ENCODE data around the gene KIAA0513.

The KIAA0513 gene

GRCh38 chr16:85042167-85042526 lies 14.6 kb downstream of the KIAA0513 start:
- H3K4me3 ChIP-seq (ENCODE audit: low read length), result no peak overlapping the region
- TF ChIP-seq CTCF (IDR thresholded peaks at IDR 0.05; ENCODE audit: insufficient read depth, low read depth, low read length, missing control alignments), result no peak
- no peak for DNase-seq (ENCODE audit: low read depth)

DNA sequence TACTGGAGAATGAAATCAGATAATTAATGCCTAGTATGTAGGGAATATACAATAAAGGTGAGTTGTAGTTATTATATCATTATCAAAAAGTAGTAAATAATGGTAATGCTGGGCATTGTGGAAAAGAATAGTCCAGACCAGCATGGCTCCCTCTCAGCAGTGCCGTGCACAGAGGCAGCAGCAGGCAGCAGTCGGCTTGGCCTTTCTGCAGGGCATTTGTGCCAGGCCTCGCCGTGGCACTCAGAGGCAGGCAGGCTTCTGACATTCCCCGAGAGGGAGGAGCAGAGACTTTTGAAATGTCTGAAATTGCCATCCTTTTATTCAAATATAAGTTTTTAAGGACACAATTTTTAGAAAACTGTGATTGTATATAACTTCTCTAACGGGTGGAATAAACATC lies 15.0 kb downstream of the KIAA0513 start:
- no peak for DNase-seq (ENCODE audit: low read depth)
- H3K4me3 ChIP-seq (ENCODE audit: low read length), result no peak overlapping the region
- TF ChIP-seq CTCF (IDR thresholded peaks at IDR 0.05; ENCODE audit: insufficient read depth, low read depth, low read length, missing control alignments), result no peak

GRCh38 chr16:85045077-85045476 lies 17.5 kb downstream of the KIAA0513 start:
- no peak for DNase-seq (ENCODE audit: low read depth)
- no peak for TF ChIP-seq CTCF (IDR thresholded peaks at IDR 0.05; ENCODE audit: insufficient read depth, low read depth, low read length, missing control alignments)
- H3K4me3 ChIP-seq (ENCODE audit: low read length), result no peak overlapping the region

GRCh38 chr16:85045641-85046471 lies 18.3 kb downstream of the KIAA0513 start:
- no peak for DNase-seq (ENCODE audit: low read depth)
- no peak for TF ChIP-seq CTCF (IDR thresholded peaks at IDR 0.05; ENCODE audit: insufficient read depth, low read depth, low read length, missing control alignments)
- no peak overlapping the region for H3K4me3 ChIP-seq (ENCODE audit: low read length)

DNA sequence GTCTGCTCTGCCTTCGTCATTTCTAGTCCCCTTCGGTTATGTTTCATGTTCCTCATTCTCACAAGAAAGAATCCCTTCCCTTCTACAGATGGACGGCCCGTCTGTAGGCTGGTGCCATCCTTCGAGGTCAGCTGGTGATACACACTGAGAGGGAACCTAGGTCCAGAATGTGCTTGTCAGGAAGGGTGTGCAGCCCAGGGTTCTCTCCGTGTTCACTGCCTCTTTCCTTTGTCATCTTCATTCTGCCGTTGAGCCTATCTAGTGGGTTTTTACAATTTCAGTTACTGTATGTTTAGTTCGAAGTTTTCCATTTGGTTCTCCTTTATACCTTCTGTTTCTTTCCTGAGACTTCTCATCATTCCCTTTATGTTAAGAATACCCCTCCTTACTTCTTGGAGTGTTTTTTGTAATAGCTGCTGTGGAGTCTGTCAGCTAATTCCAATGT lies 18.9 kb downstream of the KIAA0513 start:
- H3K4me3 ChIP-seq (ENCODE audit: low read length), result no peak overlapping the region
- TF ChIP-seq CTCF (IDR thresholded peaks at IDR 0.05; ENCODE audit: insufficient read depth, low read depth, low read length, missing control alignments), result no peak

DNA sequence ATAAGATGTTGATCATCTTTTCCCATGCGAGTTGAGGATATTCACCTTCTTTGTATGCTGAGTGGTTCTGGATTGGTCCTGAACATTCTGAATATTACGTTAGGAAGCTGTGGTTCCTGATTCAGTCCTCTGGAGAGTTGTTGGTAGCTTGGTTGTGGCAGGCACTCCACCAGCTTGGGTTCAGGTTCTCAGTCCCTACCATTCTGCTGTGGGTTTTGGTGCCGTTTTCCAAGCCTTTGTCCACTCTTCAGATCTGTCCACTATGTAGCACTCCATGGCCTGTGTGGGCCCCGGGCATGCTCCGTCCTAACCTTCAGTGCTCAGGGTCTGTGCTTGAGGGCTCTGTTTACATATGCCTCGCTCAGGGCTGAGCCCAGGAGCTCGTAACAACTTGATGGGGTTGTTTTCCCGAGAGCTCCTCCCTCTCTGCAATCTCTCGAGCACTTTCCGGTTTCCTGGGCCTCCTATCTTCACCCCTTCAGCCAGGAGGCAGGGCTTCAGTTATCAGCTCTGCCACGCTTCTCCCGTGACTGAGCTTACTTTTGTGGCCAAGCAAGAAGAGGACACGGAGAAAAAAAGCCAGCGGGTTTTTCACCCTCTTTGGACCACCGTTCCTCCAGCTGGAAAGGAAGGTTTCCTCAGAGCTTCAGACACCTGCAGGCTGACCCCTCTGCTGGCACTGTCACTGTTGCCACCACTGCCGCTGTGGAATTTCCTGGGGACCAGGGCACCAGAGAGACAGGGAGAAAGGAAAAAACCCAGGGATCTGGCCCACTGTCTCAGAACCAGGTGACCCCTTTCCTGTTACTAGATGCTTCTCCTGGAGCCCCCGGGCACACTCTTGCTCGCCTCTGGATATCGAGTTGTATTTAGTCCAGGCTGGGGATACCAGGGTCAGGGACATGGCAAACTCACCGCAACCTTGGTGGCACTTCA lies 19.6 kb downstream of the KIAA0513 start:
- H3K4me3 ChIP-seq (ENCODE audit: low read length), result no peak overlapping the region
- no peak for DNase-seq (ENCODE audit: low read depth)
- no peak for TF ChIP-seq CTCF (IDR thresholded peaks at IDR 0.05; ENCODE audit: insufficient read depth, low read depth, low read length, missing control alignments)

More for the DNA sequence above, 18.9 kb downstream of the KIAA0513 start:
- no peak for DNase-seq (ENCODE audit: low read depth)

Data from epithelial cell of esophagus (primary cell).